Thoracic aorta endothelial cell (primary cell): ENCODE data around the gene CHN2. TPM values are rescaled to one million over a fixed set of nuclear protein-coding genes. Genes with fewer than 3 reads are reported as not detected.

Experiments
- total RNA-seq: library from RNA; depleted of rRNA; stranded (reverse); fragments of >200 nt; gene quantifications from 2 replicates; pipeline ENCODE4 v1.2.3, GENCODE V29; 2012

The CHN2 gene
- 0.53 TPM in 1 of 2 replicates, not detected in the other for total RNA-seq

GRCh38 chr7:29194594-29195427, at the start of gene CHN2:
Gene CHN2 (plus strand): TSS chr7:29194775.

GRCh38 chr7:29146057-29146706, 48.4 kb upstream of the CHN2 start, which contains the start of gene CPVL:
Gene CPVL (minus strand): TSS chr7:29146537. CDS start chr7:29121061, 25,476 bp downstream.

Other genes with a start within 250 kb of the CHN2 start
- under 0.01 and 0.40 TPM in 2 replicates for gene TRIL, start 236.4 kb upstream of the CHN2 start, total RNA-seq
- not detected in 2 replicates for gene CPVL, start 48.2 kb upstream of the CHN2 start, total RNA-seq